AG10803 (cell line): ENCODE measurements around the gene GALNT18.

Experiments used
- DNase-seq: peaks from one replicate; pipeline ENCODE4 v3.0.0; 2010; ENCODE audit warnings: low read depth
- H3K4me3 ChIP-seq: 2 replicates; pipeline ENCODE4 v1.5.1; 2011; ENCODE audit warnings: mild to moderate bottlenecking, low read length, control low read depth
- TF ChIP-seq, protein P1 (sequence below): conservative IDR thresholded peaks from 2 replicates; pipeline ENCODE4 v1.5.1; 2011; ENCODE audit warnings: mild to moderate bottlenecking, low read length, control low read depth, inconsistent platforms

Gene GALNT18

DNA sequence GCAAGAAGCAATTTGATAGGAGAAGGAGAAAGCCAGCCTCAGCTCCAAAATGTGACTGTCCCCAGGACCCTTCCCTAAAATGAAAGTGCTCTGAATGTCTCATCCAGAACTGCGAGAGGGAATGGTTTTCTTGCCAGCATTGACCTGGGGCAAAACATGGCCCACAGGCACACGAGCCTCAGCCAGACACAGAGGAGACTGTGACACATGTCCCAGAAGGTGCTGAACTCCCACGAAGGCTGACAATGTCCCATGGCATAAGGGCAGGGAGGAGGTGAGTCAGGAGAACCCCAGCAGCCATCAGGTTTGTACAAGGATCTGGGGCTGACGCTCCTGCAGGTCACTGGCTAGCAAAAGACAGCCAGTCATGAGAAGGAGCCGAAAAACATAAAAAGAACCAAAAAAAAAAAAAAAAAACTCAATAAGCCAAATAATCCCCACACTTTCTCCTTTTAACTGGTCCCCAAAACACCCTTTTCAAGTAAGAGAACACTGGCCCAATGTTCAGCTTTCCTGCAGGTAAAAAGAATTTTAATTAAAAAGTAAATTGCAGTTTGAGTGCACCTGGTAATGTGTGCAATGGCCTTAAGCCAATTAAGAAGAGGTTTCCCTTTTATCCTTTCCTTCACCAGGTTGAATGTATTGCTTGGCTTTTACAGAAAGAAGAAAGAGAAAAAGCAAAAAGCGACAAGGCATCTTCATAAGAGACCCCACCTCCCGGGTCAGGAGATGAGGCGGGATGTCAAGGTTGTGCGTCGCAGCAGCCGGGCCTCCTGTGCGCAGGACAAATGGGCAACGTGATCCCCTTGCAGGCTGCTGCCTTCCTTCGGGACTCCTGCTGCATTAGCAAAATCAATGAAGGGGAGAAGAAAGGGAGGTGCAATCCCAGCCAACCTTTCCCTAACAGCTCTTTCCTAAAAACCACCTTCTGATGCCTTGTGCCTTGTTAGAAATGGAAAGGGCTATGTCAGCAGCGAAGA, 43.6 kb downstream of the GALNT18 start:
- H3K4me3 ChIP-seq, result no peak overlapping the region
- DNase-seq, result no peak
- TF ChIP-seq, protein P1, sequence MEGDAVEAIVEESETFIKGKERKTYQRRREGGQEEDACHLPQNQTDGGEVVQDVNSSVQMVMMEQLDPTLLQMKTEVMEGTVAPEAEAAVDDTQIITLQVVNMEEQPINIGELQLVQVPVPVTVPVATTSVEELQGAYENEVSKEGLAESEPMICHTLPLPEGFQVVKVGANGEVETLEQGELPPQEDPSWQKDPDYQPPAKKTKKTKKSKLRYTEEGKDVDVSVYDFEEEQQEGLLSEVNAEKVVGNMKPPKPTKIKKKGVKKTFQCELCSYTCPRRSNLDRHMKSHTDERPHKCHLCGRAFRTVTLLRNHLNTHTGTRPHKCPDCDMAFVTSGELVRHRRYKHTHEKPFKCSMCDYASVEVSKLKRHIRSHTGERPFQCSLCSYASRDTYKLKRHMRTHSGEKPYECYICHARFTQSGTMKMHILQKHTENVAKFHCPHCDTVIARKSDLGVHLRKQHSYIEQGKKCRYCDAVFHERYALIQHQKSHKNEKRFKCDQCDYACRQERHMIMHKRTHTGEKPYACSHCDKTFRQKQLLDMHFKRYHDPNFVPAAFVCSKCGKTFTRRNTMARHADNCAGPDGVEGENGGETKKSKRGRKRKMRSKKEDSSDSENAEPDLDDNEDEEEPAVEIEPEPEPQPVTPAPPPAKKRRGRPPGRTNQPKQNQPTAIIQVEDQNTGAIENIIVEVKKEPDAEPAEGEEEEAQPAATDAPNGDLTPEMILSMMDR, result no peak

DNA sequence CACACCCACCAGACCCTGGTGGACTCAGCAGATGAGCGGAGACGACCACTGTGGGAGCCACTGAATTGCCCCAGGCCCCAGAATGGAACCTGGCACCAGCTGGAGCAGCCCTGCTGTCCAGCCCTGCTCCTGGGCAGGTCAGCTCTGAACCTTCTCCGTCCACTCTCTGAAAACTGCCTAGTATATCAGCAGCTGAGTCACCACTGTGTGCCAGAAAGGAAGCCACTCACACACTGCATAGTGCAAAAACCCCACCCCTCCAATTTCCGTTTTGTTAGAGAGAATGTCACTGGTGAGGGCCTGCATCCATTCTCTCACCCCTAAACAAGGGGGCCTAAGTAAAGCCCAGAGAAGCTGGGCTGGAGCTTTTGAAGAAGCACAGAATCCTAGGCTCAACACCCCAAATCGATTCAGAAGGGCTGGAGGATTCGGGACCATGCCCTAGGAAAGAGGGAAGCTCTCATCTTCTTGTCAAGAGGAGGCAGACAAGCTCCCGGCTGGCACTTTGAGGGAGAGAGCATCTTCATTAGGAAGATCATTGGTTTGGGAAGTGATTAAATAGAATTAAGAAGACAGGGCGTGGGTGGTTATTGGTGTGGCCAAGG, 44.5 kb downstream of the GALNT18 start:
- no peak for DNase-seq
- H3K4me3 ChIP-seq, result no peak overlapping the region
- TF ChIP-seq, protein P1, result no peak

DNA sequence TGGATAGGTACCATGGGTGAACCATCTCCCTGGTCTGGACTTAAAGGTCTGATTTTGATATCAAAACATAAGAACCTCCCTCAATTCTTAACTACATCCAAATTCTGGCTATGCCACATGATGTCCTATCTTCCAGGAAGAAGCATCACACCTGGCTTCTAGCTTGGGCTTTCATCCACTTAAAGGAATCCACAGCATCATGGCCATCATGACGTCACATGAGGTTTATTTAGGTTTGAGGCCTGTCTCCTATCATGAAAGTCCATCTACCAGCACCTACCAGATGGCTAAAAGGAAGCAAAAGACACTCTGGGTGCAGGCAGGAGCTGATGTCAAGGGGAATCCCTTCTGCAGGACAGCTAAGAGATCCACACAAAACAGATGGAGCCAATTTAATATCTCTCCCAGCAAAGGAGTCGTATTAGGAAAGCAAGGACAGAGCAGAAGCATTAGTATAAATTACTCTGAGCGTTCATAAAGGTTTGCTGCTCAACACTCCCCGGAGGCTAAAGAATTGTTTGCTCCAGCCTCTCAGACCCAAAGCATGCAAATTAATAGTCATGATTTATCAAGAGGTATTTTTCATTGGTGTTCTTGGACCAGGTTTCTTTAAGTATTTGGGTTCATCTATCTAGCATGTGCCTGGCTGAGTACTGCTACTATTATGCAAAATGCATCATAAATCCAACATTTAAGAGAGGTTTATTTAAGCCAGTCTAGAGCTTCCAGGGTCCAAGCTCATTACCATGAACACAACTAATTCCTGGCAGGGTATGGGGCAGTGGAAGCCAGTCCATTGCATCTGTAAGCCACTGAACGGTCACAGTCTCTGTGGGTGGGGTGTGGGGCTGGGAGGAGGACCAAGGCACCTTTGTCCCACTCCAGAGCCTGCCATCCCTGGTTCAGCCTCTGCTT, 47.2 kb downstream of the GALNT18 start:
- DNase-seq, result no peak
- no peak overlapping the region for H3K4me3 ChIP-seq
- TF ChIP-seq, protein P1, result no peak

DNA sequence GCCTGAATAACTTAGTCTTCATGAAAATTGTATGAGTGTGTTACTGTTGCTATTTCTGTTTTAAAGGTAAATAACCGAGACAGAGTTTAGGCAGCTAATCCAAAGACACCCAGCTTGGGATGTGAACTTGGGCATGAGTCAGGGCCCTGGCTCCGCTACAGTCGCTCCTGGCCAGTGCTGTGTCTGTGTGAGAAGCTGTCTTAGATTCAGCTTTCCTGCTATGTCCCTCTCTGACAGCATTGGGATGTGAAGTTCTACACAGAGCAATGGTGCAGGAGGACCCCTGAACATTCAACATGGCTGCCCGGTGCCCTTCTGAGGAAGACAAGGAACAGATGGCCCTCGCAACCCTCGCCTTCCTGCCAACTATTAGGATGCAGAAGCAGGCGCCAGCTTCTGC, 49.4 kb downstream of the GALNT18 start:
- TF ChIP-seq, protein P1, result no peak
- no peak overlapping the region for H3K4me3 ChIP-seq
- DNase-seq, result no peak

DNA sequence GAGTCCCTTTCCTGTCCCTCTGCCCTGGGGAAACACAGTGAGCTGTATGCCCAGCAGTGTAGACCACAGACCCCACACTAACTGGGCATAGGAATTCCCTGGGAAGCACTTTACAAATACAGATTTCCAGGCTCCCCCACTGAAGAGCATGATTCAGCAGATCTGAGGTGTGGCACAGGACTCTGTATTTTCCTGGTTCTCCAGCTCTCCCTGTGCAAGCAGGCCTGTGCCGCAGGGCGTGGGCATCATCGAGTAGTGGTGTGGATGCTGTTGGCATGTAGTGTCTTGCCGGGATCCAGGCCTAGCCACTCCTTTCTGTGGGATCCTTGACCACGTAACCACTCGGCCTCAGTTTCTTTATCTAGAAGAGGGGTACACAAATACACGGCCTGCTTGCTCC, 49.9 kb downstream of the GALNT18 start:
- TF ChIP-seq, protein P1, result no peak
- no peak for DNase-seq

DNA sequence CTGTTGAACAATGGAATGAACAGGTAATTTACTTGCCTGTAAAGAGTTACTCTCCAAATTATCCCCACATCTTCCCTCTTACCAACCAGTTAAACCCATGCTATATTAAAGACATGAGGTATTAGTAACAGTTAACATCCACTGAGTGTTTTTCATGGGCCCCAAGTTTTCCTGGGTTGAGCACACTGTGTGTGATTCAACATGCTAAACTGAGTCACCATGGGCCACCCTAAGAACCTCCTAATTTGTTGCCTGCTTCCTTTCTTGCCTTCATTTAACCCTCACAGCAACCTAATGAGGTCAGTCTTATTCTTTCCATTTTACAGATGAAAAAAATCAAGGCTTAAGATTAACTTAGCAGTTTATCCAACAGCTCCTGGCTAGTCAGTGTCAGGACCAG, 51.0 kb downstream of the GALNT18 start:
- H3K4me3 ChIP-seq, result no peak overlapping the region
- TF ChIP-seq, protein P1, result no peak
- DNase-seq, result no peak

More for the DNA sequence above, 49.9 kb downstream of the GALNT18 start:
- no peak overlapping the region for H3K4me3 ChIP-seq
